ENCODE measurements around the gene CEP135. TPM values are rescaled to one million over a fixed set of nuclear protein-coding genes. Genes with fewer than 3 reads are reported as not detected.
"Not testable (repeated sequence)": the region's sequence is repeated elsewhere in the genome, so short reads cannot be mapped to it uniquely, and the experiment has no call there.

CEP135 gene
- total RNA-seq, 1 donor = 12.1 TPM

GRCh38 chr4:56060036-56060435 lies 111.3 kb downstream of the CEP135 start:
- no peak for DNase-seq (ENCODE audit: low read depth)
- no peak overlapping the region for H3K4me3 ChIP-seq (ENCODE audit: low read depth, low read length)
- no peak for TF ChIP-seq CTCF (IDR thresholded peaks at IDR 0.05; ENCODE audit: insufficient read depth, low read depth, low read length)

GRCh38 chr4:56062106-56062505 lies 113.4 kb downstream of the CEP135 start:
- DNase-seq (ENCODE audit: low read depth) = no peak
- H3K4me3 ChIP-seq (ENCODE audit: low read depth, low read length) = no peak overlapping the region
- TF ChIP-seq CTCF (IDR thresholded peaks at IDR 0.05; ENCODE audit: insufficient read depth, low read depth, low read length) = no peak

GRCh38 chr4:56062526-56063145 lies 113.9 kb downstream of the CEP135 start:
- no peak for DNase-seq (ENCODE audit: low read depth)
- H3K4me3 ChIP-seq (ENCODE audit: low read depth, low read length) = no peak overlapping the region
- no peak for TF ChIP-seq CTCF (IDR thresholded peaks at IDR 0.05; ENCODE audit: insufficient read depth, low read depth, low read length)

- no peak overlapping the region for H3K4me3 ChIP-seq (ENCODE audit: low read depth, low read length)
- TF ChIP-seq CTCF (IDR thresholded peaks at IDR 0.05; ENCODE audit: insufficient read depth, low read depth, low read length) = no peak
- DNase-seq (ENCODE audit: low read depth) = no peak
Measured at GRCh38 chr4:56066493-56066892, 117.7 kb downstream of the CEP135 start.

- DNase-seq (ENCODE audit: low read depth) = no peak
- H3K4me3 ChIP-seq (ENCODE audit: low read depth, low read length) = no peak overlapping the region
- TF ChIP-seq CTCF (IDR thresholded peaks at IDR 0.05; ENCODE audit: insufficient read depth, low read depth, low read length) = no peak
Measured at GRCh38 chr4:56067826-56068225, 119.1 kb downstream of the CEP135 start.

- DNase-seq (ENCODE audit: low read depth); H3K4me3 ChIP-seq (ENCODE audit: low read depth, low read length): not testable (repeated sequence)
Measured at GRCh38 chr4:56072730-56073129, 124.0 kb downstream of the CEP135 start.

GRCh38 chr4:56077676-56078075 lies 128.9 kb downstream of the CEP135 start:
- no peak overlapping the region for H3K4me3 ChIP-seq (ENCODE audit: low read depth, low read length)
- no peak for TF ChIP-seq CTCF (IDR thresholded peaks at IDR 0.05; ENCODE audit: insufficient read depth, low read depth, low read length)
- no peak for DNase-seq (ENCODE audit: low read depth)

All from fibroblast of villous mesenchyme (primary cell).